ENCODE results near the gene HSPG2. TPM values are rescaled to one million over a fixed set of nuclear protein-coding genes. Genes with fewer than 3 reads are reported as not detected.

The HSPG2 gene
- total and polyA plus RNA-seq, 2 of the 13 experiments (the other 11 are each of a cell fraction or from before 2014, with no cell fraction given): 9.1 to 13.1 TPM

DNA sequence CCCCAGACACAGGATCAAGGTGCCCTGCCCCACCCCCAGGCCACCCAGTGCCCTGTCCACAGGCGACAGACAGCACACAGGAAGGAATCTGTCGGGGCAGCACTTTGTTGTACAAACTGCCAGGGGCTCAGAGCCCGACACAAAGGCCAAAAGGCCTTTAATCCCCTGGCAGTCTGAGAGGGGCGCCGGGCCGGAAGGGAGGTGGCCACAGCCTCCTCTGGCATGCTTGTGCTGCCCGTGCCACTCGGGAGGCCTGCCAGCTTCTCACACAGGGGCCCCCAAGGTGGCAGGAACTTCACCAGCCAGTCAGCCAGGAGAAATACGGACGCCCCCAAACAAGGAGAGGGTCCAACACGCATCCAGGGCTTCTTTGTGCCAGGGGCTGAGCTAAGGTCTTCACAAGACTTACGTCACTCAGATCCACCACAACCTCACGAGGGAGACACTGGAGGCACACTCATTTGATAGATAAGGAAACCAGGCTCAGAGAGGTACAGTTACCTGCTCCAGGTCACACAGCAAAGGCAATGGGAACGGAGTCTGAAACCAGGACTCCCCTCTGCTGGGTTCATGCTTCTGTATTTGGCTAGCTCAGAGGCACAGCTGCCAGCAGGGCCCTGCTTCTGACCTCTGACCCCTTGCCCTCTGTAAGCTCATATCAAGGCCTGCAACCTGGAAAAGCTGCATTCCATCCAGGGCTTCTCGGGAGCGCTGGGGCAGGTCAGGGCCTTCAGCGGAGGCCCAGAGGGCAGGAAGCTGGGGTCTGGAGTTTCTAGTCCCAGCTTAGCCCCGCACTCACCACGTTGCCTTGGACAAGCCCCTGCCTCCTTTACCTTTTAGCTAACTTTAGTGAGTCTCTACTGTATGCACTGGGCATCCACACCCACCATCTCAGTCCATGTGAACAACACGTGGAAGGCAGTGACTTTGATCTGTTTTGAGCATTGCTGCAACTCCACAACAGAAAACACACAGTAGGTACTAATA, 34.8 kb downstream of the HSPG2 start (continued):
- TF ChIP-seq ZNF318 (CRISPR knock-in tag; IDR thresholded peaks at IDR 0.05) (no peak), CHD2 (IDR thresholded peaks at IDR 0.05; ENCODE audit: low read depth, low read length) (no peak), NCOA5 (CRISPR knock-in tag; IDR thresholded peaks at IDR 0.05) (no peak), KAT7 (CRISPR knock-in tag; IDR thresholded peaks at IDR 0.05; ENCODE audit: borderline replicate concordance) (no peak), ZNF367 (CRISPR knock-in tag; IDR thresholded peaks at IDR 0.05; ENCODE audit: borderline replicate concordance) (no peak), SNRNP70 (IDR thresholded peaks at IDR 0.05; ENCODE audit: low read depth, low read length) (no peak), PLRG1 (conservative IDR thresholded peaks at IDR 0.05) (no peak), HNRNPL (IDR thresholded peaks at IDR 0.05; ENCODE audit: low read depth, low read length) (peak; percentile 49; the same call in 1 of the 2 replicates), FOXO4 (CRISPR knock-in tag; conservative IDR thresholded peaks at IDR 0.05) (no peak), SP4 (CRISPR knock-in tag; IDR thresholded peaks at IDR 0.05) (0 out of 2 replicates have a peak, but pooled peaks have one; percentile 23), ZBTB38 (CRISPR knock-in tag; IDR thresholded peaks at IDR 0.05) (no peak; the same call in 1 of the 2 replicates), ZSCAN25 (CRISPR knock-in tag; IDR thresholded peaks at IDR 0.05) (0 out of 2 replicates have a peak, but pooled peaks have one; percentile 23), GATA4 (IDR thresholded peaks at IDR 0.05; ENCODE audit: borderline replicate concordance, low read depth) (no peak), YEATS4 (CRISPR knock-in tag; IDR thresholded peaks at IDR 0.05; ENCODE audit: borderline replicate concordance) (no peak), GTF3A (CRISPR knock-in tag; conservative IDR thresholded peaks at IDR 0.05) (no peak), ZNF24 (IDR thresholded peaks at IDR 0.05) (no peak), RARA (CRISPR knock-in tag; IDR thresholded peaks at IDR 0.05) (peak; percentile 56; the same call in 1 of the 2 replicates), THYN1 (CRISPR knock-in tag; IDR thresholded peaks at IDR 0.05; ENCODE audit: borderline replicate concordance, low read depth) (no peak), ZNF101 (CRISPR knock-in tag; IDR thresholded peaks at IDR 0.05; ENCODE audit: borderline replicate concordance, low read depth) (no peak), SIX1 (CRISPR knock-in tag; IDR thresholded peaks at IDR 0.05; ENCODE audit: borderline replicate concordance) (no peak)
